Transverse colon (tissue), 3 donors: ENCODE data around the gene MINDY3.

ENCODE experiments used
- POLR2A ChIP-seq: fragments of 450-650 bp; IDR thresholded peaks from one replicate; pipeline ENCODE4 v1.6.1; 2016; ENCODE audit warnings: antibody characterized with exemption, mild to moderate bottlenecking, moderate library complexity
- TF ChIP-seq, protein P1 (sequence below), 5 experiments: fragments of 200-600 bp in 3 of 5; fragments of 450-650 bp in 2 of 5; sonication (generic) in 3 of 5; IDR thresholded peaks; 1 replicate in 2 of 5; 2 replicates in 3 of 5; pipeline ENCODE4 v1.5.1; 2016 to 2017; ENCODE audit warnings: antibody characterized with exemption in 5 of 5, inconsistent platforms in 3 of 5, mild to moderate bottlenecking in 2 of 5, moderate library complexity in 1 of 5

DNA sequence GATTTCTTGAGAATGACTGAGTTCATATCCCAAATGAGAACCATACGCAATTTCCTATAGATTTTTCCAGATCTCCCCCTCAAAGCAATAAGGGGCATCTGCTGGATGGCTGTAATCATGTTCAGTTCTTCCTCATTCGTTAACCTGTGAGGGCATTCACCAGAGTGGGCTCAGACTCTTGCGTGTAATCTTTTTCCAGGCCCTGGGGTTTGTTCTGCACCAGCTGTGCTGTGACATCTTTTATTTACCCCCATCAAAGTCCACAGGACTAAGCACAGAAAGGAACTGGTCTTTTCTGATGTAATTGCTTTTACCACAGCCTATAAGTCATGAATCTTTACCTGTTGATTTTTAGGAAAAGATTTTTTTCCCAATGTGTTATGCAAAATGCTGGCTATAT lies 112.7 kb downstream of the MINDY3 start:
- TF ChIP-seq, protein P1, sequence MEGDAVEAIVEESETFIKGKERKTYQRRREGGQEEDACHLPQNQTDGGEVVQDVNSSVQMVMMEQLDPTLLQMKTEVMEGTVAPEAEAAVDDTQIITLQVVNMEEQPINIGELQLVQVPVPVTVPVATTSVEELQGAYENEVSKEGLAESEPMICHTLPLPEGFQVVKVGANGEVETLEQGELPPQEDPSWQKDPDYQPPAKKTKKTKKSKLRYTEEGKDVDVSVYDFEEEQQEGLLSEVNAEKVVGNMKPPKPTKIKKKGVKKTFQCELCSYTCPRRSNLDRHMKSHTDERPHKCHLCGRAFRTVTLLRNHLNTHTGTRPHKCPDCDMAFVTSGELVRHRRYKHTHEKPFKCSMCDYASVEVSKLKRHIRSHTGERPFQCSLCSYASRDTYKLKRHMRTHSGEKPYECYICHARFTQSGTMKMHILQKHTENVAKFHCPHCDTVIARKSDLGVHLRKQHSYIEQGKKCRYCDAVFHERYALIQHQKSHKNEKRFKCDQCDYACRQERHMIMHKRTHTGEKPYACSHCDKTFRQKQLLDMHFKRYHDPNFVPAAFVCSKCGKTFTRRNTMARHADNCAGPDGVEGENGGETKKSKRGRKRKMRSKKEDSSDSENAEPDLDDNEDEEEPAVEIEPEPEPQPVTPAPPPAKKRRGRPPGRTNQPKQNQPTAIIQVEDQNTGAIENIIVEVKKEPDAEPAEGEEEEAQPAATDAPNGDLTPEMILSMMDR (IDR thresholded peaks at IDR 0.05): no peak
- no peak for TF ChIP-seq POLR2A
